Type B pancreatic cell (in vitro differentiated cells): Measurements from ENCODE around the gene THOC5. TPM values are rescaled to one million over a fixed set of nuclear protein-coding genes. Genes with fewer than 3 reads are reported as not detected.
"Not testable (repeated sequence)": the region's sequence is repeated elsewhere in the genome, so short reads cannot be mapped to it uniquely, and the experiment has no call there.

Experiments used
- DNase-seq: peaks from one replicate; pipeline ENCODE4 v3.0.0; 2021; ENCODE audit warnings: mixed read lengths; ENCODE audit not compliant: unreplicated experiment; ENCODE audit errors: extremely low spot score
- H3K27ac Mint-ChIP-seq: 2 replicates; pipeline ENCODE4 v1.8.0; 2021; ENCODE audit warnings: mild to moderate bottlenecking, mixed read lengths
- H3K27me3 Mint-ChIP-seq: 2 replicates; pipeline ENCODE4 v1.8.0; 2021; ENCODE audit warnings: mixed read lengths
- H3K36me3 Mint-ChIP-seq: 2 replicates; pipeline ENCODE4 v1.8.0; 2021; ENCODE audit warnings: mixed read lengths
- H3K4me1 Mint-ChIP-seq: one replicate; pipeline ENCODE4 v1.8.0; 2021; ENCODE audit warnings: mixed read lengths; ENCODE audit not compliant: unreplicated experiment
- H3K4me3 Mint-ChIP-seq: 2 replicates; pipeline ENCODE4 v1.8.0; 2021; ENCODE audit warnings: mild to moderate bottlenecking, mixed read lengths
- H3K9me3 Mint-ChIP-seq: 2 replicates; pipeline ENCODE4 v1.8.0; 2021; ENCODE audit warnings: mixed read lengths
- CTCF ChIP-seq: fragments of 200-600 bp; sonication (generic); conservative IDR thresholded peaks from 2 replicates; pipeline ENCODE4 v1.5.0; 2021; ENCODE audit warnings: antibody characterized with exemption, mild to moderate bottlenecking
- total RNA-seq: library from RNA; stranded (reverse); gene quantifications from 2 replicates; pipeline ENCODE4 v1.2.1, GENCODE V29; 2021; ENCODE audit warnings: low replicate concordance

Gene THOC5
- total RNA-seq, 1 donor from 2014 or later: 53.5 TPM

DNA sequence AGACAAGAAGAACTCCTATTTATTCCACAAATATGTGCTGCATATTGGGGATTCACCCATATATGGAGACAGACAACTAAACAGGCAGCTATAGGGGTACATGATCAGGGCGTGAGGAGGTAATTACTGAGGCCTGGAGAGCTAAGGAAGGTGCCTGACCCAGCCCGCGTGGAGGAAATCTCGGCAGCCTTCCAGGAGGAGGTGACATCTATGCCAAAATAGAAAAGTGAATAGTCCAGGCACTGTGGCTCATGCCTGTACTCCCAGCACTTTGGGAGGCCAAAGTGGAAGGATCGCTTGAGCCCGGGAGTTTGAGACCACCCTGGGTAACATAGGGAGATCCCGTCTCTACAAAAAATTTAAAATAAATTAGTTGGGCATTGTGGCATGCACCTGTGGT, 13.8 kb upstream of the THOC5 start:
- Mint-ChIP-seq H3K4me3 (no peak overlapping the region), H3K27ac (no peak overlapping the region), H3K9me3 (no peaks in the 10 kb centered on the region), H3K27me3 (no peaks in the 10 kb centered on the region), H3K4me1 (peaks cover 4% of the 10 kb centered on the region), H3K36me3 (peaks cover 17% of the 10 kb centered on the region)
- no peak for TF ChIP-seq CTCF
- DNase-seq: no peak

DNA sequence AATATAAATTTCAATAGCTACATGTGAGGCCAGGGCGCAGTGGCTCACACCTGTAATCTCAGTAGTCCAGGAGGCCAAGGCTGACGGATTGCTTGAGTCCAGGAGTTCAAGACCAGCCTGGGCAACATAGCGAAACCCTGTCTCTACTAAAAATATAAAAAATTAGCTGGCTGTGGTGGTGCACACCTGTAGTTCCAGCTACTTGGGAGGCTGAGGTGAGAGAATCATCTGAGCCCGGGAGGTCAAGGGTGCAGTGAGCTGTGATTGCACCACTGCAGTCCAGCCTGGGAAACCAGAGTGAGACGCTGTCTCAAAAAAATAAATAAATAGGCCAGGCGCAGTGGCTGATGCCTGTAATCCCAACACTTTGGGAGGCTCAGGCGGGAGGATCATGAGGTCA, 13.0 kb upstream of the THOC5 start:
- H3K4me1 Mint-ChIP-seq, H3K4me3 Mint-ChIP-seq, DNase-seq, H3K27ac Mint-ChIP-seq, H3K27me3 Mint-ChIP-seq, H3K9me3 Mint-ChIP-seq: not testable (repeated sequence)
- peaks cover 21% of the 10 kb centered on the region for H3K36me3 Mint-ChIP-seq

DNA sequence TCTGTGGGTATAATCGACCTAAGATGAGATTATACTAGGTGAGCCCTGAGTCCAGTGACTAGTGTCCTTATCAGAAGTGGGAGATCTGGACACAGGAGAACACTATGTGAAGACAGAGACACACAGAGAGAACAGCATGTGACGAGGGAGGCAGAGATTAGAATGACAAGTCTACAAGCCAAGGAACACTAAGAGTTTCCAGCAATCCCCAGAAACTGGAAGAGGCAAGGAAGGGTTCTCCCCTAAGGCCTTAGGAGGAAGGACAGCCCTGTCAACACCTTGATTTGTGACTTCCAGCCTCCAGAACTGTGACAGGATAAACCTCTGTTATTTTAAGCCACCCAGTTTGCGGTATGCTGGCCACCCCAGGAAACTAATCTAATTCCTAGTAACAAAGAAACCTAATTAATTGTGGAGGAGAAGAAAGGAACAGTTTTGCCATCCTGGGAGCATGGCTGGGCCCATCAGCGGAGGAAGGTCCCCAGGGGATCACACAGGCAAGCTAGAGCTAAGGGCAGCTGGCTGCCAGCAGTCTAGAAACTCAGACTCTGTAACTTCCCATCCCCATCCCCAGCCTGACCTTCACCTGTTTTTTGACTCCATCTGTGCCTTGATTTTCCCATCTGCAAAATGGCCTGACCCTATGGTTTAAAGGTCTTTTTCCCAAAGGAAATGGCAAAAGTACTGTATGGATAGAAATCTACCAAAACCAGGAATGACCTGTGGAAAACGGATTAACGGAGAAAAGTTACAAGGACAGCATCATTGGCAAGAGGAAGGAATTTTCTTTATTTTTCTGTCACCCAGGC, 10.3 kb upstream of the THOC5 start:
- no peaks in the 10 kb centered on the region for H3K9me3 Mint-ChIP-seq
- no peak overlapping the region for H3K27ac Mint-ChIP-seq

DNA sequence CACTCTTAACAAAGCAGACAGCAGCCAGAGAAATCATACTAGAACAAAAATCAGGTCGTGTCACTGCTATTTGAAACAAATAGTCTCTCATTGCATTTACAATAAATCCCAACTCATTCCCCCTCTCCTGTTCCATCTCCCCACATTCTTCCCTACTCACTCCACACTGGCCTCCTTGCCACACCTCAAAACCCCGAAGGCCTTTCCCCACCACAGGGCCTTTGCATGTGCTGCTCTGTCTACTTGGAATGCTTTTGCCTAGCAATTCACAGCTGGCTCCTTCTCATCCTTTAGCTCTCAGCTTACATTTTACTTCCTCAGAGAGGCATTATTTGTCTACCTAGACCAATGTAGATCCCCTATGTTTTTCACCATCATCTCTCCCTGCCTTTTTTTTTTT, 6.3 kb upstream of the THOC5 start:
- no peaks in the 10 kb centered on the region for H3K27me3 Mint-ChIP-seq
- H3K4me1 Mint-ChIP-seq: no peaks in the 10 kb centered on the region
- no peaks in the 10 kb centered on the region for H3K9me3 Mint-ChIP-seq
- no peak overlapping the region for H3K4me3 Mint-ChIP-seq
- no peak for DNase-seq
- no peak overlapping the region for H3K27ac Mint-ChIP-seq
- H3K36me3 Mint-ChIP-seq: peaks cover 22% of the 10 kb centered on the region
- no peak for TF ChIP-seq CTCF

More for the DNA sequence above, 10.3 kb upstream of the THOC5 start:
- Mint-ChIP-seq H3K36me3 (peaks cover 21% of the 10 kb centered on the region), H3K27me3 (no peaks in the 10 kb centered on the region), H3K4me3 (no peak overlapping the region), H3K4me1 (peaks cover 3% of the 10 kb centered on the region)
- no peak for DNase-seq
- no peak for TF ChIP-seq CTCF

GRCh38 chr22:29559030-29559429, 5.5 kb upstream of the THOC5 start:
- Mint-ChIP-seq H3K36me3 (peaks cover 22% of the 10 kb centered on the region), H3K4me1 (no peaks in the 10 kb centered on the region), H3K9me3 (no peaks in the 10 kb centered on the region), H3K27ac (no peak overlapping the region), H3K4me3 (no peak overlapping the region), H3K27me3 (no peaks in the 10 kb centered on the region)
- TF ChIP-seq CTCF: no peak
- no peak for DNase-seq

- DNase-seq: no peak
- Mint-ChIP-seq H3K4me1 (peaks cover 8% of the 10 kb centered on the region), H3K27me3 (no peaks in the 10 kb centered on the region), H3K9me3 (no peaks in the 10 kb centered on the region), H3K27ac (no peak overlapping the region), H3K4me3 (peak overlapping the region; percentile 39), H3K36me3 (peaks cover 26% of the 10 kb centered on the region)
- TF ChIP-seq CTCF: no peak
These were observed 1.6 kb upstream of the THOC5 start for GRCh38 chr22:29555065-29555644.

GRCh38 chr22:29552357-29552756, 1.2 kb downstream of the THOC5 start:
- H3K36me3 Mint-ChIP-seq: peaks cover 26% of the 10 kb centered on the region
- DNase-seq: not testable (repeated sequence)
- H3K4me3 Mint-ChIP-seq: peak overlapping the region; percentile 91

More at GRCh38 chr22:29552357-29552756, 1.2 kb downstream of the THOC5 start:
- H3K27me3 Mint-ChIP-seq, H3K4me1 Mint-ChIP-seq, H3K9me3 Mint-ChIP-seq: not testable (repeated sequence)
- peak overlapping the region; percentile 95 for H3K27ac Mint-ChIP-seq
